Daoy (cell line): Measurements from ENCODE around the gene NUBP1. TPM values are rescaled to one million over a fixed set of nuclear protein-coding genes. Genes with fewer than 3 reads are reported as not detected.
"Not testable (repeated sequence)": the region's sequence is repeated elsewhere in the genome, so short reads cannot be mapped to it uniquely, and the experiment has no call there.

Experiments used
- DNase-seq: peaks from one replicate; pipeline ENCODE4 v3.0.0-alpha.2; 2015; ENCODE audit warnings: low read depth
- total RNA-seq: library from RNA; depleted of rRNA; stranded (reverse); fragments of >200 nt; shearing (Covaris generic); gene quantifications from 2 replicates; pipeline ENCODE4 v1.2.3, GENCODE V29; 2014; rRNA removed

Gene NUBP1
- total RNA-seq: 32.2 and 46.9 TPM in 2 replicates

DNA sequence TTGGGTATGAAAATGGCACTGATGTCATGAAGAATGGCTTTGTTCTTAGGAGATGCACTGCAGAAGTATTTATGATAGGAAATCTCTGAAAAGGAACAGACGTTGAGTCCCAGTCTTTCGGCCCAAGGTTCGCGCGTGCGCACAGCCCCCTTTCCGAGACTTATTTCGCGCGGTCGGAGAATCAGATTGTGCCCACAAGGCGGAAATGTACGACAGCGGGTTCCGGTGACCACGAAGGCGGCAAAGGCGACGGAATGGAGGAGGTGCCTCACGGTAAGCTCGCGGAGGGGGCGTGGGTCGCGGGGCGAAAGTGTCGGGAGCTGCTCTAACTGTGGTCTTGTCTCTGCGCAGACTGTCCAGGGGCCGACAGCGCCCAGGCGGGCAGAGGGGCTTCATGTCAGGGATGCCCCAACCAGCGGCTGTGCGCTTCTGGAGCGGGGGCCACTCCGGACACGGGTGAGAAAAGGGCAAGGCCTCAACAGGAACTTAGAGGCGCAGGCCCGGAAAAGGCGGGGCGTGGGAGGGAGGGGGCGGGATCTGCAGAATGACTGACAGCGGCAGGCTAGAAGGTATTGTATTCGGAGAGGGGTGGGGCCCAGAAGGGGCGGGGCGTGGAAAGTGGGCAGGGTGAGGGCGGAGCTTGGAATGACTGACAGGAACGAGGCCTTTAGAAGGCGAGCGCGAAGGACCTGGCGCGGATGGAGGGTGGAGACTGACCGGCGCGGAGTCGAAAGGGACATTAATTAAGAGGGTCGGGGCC is at the start of gene NUBP1:
Gene NUBP1 (plus strand): TSS at position 233 of the 760 bp plus-strand sequence. CDS start 22 bp downstream, at position 255.
- DNase-seq: peak; percentile 97

DNA sequence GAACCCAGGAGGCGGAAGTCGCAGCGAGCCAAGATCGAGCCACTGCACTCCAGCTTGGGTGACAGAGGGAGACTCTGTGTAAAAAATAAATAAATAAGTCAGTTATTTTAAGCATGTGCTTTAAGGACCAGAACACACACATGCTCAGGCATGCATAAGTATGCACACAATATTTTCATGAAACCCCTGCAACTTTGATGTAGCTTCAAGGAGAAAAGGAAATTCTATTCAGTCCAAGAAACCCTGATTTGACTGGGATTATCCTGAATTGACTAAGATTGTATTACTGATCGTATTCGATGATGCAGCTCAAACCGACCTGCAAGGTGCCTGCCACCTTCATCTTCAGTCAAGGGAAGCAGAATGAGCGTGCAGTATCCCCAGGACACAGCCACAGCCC is 49.8 kb upstream of the NUBP1 start:
- DNase-seq: no peak

DNA sequence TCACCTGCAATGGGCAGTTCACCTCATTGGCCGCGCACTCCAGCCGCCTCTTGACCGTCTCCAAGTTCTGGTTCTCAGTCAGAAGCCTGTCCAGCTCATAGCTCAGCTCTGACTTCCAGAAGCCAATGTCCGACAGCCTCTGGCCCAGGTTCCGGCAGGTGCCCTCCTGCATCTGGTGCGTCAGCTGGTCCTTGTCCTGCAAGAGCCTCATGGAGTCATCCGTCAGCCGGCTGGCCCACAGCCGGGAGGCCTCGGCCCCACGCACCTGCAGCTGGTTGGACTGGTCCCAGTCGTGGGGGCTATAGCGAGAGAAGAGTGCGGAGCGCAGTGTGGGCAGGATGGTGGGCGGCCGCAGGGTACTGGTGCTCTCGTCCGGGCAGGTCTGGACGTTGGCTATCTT is 49.3 kb upstream of the NUBP1 start:
- DNase-seq: no peak

DNA sequence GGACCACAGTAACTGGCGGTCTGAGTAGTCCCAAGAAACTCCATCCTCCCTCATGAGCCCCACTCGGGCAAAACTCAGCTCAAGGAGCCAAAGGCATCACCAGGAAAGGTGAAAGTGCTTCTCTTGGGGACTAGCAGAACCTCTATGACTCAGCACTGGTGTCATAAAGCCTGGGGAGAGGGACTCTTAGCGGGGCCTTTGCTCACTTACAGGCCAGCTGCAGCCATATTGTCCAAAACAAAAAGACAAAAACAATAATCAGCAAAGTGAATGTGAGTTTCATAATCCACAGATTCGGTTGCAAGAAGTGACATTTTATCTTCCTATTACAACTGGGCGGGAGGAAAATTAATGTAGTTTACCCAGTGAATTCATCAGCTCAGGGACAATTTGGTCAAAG is 48.8 kb upstream of the NUBP1 start, which contains the start of gene TEKT5:
Gene TEKT5 (minus strand): TSS at position 101 of the 400 bp plus-strand sequence. CDS start 57 bp downstream, at position 44.
- DNase-seq: no peak

DNA sequence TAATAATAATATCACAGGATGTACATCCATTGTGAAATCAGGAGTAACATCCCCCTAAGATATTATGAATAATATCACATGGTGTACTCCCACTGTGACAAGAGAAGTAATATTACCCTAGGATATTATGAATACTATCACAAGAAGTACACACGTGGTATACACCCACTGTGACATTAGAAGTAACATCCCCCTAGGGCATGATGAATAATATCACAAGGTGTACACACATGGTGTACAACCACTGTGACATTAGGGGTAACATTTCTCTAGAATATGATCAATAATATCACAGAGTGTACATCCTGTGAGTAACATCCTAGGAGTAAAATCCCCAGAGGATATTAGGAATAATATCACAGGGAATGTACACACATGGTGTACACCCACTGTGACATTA is 43.9 kb upstream of the NUBP1 start:
- no peak for DNase-seq

DNA sequence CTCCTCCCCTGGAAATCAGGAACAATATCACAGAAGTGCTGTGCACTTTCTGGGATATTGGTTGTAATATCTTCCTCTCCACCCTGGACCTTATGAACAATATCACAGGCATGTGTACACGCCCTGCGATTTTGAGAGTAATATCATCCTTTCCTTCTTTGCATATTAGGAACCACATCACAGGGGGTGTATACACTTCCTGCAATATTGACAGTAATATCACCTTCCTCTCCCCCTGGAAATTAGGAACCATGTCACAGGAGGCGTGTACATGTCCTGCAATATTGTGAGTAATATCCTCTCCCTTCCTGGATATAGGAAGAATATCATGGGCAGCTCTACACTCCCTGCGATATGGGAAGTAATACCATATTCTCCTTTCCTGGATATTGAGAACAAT is 34.7 kb upstream of the NUBP1 start:
- DNase-seq: no peak

DNA sequence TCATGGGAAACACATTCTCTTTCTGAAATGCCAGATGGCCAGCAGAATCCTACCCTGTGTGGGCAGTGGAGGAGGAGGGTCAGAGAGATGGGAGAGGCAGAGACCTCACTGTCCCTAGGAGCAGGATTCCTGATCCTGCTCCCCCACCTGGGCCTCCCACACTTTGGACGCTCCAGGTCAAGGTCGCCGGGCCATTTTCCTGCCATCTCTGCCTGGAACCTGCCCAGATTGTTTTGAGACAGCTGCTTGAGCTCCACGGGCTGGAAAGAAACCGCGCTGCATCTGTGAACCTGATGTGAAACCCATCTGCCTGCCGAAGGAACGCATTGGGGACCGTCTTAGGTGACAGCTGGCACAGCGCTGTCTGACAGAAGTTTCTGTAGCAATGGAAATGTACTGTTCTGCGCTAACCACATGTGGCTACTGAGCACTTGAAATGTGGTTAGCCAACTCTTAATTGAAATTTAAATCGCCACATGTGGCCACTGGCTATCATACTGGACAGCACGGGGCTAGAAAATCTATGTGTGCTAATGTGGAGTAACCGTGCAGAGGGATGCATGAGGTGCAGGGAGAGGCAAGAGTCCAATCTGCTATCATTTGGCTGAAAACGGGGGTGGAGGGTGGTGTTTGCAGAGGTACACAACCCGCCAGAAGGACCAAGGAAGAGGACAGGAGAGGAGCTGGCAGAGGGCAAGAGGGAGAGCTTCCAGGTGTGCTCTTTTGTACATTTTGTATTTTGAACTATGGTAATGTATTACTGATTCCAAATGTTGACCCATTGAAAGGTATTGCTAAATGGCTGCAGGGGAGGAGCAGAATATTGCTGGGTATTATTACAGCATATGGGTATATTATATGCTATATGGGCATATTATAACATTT is 15.4 kb upstream of the NUBP1 start:
- no peak for DNase-seq

DNA sequence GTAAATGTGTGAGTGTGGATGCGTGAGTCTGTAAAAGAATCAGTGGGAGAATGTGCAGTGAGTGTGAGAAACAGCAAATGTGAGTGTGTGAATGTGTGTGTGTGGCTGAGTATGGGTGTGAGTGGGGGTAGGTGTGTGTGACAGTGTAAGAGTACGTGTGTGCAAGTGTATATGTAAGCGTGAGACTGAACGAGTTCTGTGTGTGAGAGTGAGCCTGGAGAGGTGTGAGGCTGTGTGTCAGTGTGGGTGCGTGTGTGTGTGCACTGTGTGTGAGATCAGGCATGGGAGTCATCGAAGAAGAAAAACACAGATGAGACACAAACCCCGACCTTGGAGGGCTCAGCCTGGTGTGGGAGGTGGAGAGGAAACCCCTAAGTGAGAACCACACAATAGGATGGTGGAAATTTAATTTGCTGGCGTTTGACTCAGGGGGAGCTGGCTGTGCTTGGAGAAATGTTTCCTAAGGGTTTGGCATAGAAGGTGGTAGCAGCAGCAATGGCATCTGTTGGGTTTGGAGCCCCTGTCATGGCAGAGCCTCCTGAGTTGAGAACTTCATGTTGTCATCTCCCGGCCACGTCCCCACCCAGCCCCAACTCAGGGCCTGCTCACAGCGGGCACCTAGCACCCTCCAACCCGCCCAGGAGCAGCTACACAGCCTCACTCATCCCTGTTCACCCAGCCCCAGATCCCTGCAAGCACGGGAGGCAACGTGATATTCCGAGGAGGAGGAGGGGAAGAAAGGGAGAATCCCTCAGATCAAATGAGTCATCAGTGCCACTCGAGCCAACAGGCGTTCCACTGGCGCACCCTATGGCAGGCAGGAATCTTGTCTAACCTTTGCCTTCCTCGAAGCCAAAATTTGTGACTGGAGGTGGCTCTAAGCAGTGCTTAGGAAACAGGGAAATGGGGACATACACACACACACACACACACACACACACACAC is 14.3 kb upstream of the NUBP1 start:
- DNase-seq: peak; percentile 83

DNA sequence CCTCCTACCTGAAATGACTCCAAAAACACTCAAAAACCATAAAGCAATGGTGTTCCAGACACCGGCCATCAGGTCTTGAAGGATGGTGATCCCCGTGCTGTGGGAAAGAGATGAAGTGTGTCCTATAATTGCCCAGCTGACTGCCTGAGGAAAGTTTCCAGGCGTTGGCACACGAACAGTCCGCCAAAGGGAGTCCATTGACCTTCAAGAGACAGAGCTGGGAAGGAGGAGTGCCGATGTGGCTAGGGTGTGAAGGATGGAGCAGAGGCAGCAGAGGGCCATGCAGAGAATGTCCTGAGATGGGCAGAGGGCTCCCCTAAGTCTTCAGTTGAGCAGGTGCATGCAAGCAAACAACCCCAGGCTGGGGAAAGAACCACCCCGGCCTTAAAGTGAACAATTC is 11.9 kb upstream of the NUBP1 start:
- no peak for DNase-seq

DNA sequence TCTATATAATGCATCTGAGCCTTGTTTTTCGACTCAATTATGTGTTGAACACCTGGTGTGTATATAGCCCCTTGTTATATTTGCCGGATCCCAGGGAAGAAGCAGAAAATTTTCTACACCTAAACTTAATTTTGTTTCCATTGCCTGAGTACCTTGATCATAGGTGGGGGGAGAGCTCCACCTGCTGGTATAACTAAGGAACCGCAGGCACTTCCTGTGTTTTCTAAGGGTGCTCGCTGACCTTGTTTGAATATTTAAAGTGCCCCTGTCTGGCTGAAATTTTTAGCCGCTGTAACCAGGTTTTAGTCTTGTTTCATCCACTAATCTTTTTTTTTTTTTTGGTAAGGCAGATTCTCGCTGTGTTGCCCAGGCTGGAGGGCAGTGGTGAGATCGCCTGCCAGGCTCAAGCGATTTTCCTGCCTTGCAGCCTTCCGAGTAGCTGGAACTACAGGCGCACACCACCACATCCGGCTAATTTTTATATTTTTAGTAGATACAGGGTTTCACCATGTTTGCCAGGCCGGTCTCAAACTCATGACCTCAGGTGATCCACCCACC is 6.5 kb upstream of the NUBP1 start:
- peak; percentile 62 for DNase-seq

DNA sequence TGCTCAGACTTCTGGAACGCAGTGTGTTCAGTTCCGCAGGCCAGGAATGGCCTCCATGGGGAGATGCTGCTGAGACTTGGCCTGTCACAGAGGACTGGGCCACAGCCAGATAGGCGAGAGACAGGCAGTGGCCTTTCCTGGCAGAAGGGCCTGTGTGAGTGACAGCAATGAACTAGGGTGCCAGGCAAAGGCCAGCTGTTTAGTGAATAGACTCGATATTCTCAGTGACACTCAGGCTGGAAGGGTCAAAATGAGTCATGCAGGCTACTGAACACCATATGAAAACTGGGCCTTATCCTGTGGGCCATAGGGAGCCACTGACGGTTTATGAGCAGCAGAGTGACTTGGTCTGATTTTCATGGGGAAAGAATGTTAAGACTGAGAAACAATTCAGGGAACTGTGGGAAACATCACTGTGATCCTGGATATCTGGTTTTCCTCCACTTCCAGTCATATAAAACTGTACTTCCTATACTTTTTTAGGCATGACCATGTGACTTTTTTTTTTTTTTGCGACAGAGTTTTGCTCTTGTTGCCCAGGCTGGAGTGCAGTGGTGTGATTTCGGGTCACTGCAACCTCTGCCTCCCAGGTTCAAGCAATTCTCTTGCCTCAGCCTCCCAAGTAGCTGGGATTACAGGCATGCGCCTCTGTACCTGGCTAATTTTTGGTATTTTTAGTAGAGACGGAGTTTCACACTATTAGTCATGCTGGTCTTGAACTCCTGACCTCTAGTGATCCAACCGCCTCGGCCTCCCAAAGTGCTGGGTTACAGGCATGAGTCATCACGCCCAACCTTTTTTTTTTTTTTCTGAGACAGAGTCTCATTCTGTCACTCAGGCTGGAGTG is 5.2 kb upstream of the NUBP1 start:
- peak; percentile 83 for DNase-seq

DNA sequence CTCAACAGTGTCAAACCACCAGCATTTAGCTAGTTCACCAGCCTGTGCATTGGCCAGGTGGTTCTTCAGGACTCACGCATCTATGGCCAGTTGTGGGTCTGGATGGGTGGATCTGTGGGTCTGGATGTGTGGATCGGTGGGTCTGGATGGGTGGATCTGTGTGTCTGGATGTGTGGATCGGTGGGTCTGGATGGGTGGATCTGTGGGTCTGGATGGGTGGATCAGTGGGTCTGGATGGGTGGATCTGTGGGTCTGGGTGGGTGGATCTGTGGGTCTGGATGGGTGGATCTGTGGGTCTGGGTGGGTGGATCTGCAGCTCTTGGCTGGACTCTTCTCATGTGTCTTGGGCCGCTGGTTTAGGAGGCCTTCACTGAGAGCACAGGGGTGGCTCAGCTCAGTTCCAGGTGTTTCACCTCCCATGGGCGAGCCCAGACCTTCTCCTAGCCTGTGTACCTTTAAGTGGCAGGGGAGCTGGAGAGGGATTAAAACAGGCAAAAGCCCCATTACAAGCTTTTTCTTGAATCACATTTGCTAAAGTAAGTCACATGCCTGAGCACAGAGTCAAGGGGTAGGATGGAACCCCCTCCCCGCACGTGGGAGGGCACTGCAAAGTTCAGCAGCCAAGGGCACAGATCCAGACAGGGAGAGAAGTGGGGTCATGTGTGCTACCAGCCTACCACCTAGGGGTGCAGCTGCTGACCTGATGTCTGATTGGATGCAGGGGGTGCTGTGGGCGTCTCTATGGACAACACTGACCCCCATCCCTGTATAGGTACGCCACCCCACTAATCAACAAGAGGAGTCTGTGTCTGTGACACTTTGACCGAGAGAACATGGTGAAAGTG is 3.4 kb upstream of the NUBP1 start:
- DNase-seq: no peak

DNA sequence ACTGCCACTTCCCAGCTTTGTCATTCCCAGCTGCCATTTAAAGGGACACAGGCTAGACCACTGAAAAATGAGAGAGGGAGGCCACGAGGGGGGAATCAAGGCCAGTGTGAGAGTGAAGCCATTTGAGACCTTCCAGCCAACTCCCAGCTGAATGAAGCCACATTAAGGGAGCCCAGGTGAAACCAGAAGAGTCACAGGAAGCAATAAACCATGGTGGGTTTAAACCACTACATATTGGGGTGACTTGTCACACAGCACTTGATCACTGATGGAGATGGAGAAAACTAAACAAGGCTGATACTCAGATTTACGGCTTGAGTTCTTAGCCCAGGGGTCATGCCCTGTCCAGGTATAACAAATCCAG is 2.8 kb upstream of the NUBP1 start:
- peak; percentile 22 for DNase-seq

DNA sequence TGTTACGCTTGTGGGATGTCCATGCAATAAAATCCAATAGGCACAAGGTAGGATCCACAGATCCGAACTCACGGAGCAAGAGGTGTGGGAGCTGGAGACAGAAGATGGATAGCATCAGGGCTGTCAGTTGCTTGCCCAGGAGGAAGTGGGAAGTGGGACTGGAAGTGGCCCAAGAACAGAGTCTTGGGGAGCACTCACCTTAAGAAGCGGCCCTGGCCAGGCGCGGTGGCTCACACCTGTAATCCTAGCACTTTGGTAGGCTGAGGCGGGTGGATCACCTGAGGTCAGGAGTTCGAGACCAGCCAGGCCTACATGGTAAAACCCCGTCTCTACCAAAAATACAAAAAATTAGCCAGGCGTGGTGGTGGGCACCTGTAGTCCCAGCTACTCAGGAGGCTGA is 2.4 kb upstream of the NUBP1 start:
- not testable (repeated sequence) for DNase-seq

DNA sequence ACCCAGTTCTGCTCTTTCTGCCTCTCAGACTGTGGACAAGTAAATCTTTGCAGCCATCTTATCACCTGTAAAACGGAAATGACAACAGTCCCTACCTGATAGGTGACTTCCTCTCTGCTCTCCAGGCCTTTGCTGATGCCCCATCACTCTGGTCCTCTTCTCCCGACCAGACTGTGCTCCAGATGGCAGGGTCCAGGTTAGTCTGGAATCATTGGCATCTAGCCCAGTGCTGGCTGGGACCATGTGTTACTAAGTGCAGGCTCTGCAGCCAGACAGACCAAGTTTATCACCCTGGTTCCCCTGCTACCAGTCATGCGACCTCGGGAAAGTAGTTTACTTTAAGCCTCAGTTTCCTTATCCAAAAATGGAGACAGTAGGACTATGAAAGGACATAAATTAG is 1.8 kb upstream of the NUBP1 start:
- no peak for DNase-seq

DNA sequence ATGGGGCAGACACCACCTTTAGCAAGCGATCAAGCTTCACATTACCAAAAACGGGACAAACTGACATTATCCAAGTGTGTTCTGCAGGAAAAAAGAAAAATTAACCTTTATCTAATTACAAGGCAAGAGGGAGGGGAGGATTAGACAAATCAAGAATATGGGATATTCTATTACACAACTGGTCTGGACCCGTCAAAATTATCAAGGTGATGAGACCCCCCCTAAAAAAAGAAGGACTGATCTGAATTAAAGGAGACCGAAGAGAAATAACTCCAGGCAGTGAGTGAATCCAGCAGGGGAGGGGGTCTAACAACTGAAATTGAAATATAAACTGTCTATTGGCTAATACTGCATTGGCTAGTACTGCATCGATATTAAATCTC is 424 bp upstream of the NUBP1 start:
- DNase-seq: no peak

DNA sequence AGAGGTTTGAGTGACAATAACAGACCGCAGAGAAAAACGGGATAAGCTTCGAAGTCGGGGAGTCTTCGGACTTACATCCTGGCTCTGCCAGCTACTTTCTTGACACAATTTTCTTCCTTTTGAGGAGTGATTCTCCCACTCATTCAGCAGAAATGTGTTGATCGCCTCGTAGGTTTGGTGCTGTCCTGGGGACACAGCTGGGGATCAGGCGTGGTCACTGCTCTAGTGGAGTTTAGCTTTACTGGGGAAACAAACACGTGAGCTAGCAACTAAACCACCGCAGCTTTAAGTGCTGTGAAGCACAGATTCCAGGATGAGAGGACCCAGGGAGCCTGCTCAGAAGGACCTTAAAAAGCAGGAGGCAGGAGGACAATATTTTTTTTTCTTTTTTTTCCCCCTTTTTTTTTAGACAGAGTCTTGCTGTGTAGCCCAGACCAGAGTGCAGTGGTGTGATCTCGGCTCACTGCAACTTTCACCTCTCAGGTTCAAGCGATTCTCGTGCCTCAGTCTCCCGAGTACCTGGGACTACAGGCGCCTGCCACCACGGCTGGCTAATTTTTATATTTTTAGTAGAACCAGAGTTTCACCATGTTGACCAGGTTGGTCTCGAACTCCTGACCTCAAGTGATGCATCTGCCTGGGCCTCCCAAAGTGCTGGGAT is 858 bp downstream of the NUBP1 start:
- no peak for DNase-seq

DNA sequence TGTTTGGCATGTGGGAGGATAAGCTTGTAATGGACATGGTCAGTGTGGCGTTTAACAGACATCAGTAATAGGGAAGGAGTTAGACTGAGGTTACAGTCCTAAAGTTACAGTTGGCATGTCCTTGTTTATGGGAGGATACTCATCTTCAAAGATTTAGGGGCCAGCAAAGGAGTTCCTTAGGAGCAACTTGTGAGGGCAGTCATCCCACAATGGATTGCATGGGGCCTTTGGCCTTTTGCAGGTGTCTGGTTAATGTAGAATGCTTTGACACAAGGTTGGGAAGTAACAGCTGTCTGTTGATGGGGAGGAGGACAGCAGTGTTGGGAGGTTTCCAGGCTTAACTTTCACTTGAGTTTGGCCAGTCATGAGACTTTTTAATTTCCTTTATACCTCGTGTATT is 2.2 kb downstream of the NUBP1 start:
- no peak for DNase-seq

DNA sequence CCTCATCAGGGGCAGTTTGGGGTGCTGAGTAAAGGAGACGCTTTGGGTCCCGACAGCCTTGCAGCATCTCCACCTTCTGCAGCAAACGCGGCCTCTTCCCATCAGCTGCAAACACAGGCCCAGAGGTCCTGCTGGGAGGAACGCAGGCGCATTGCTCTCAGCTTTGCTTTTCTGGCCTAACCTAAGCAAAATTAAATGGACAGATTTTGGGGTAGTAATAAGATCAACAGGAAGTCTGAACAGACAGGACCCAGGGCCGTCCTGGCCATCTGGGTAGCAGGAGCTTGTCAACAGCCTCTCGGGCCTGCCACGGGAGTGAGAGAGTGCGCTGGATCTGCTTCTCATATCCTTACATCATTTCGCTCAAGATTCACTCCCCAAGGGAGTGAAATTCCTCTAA is 7.2 kb downstream of the NUBP1 start:
- no peak for DNase-seq
